RKO (cell line): ENCODE results near the gene ELOVL5.
A peak's percentile ranks its signal among the peaks of the same experiment; 100 is the strongest.

Experiments
- DNase-seq: peaks from one replicate; pipeline ENCODE4 v3.0.0-alpha.2; 2016; ENCODE audit warnings: low spot score

The ELOVL5 gene

GRCh38 chr6:53273370-53273769 is 75.4 kb downstream of the ELOVL5 start:
- DNase-seq: no peak

GRCh38 chr6:53269827-53270226 is 78.9 kb downstream of the ELOVL5 start:
- no peak for DNase-seq

- no peak for DNase-seq
These were observed 79.7 kb downstream of the ELOVL5 start for GRCh38 chr6:53268858-53269608.

- no peak for DNase-seq
These were observed 82.1 kb downstream of the ELOVL5 start for GRCh38 chr6:53266553-53267090.

GRCh38 chr6:53264915-53265607 is 83.7 kb downstream of the ELOVL5 start:
- no peak for DNase-seq

GRCh38 chr6:53264337-53264736 is 84.4 kb downstream of the ELOVL5 start:
- DNase-seq: no peak

GRCh38 chr6:53263917-53264316 is 84.8 kb downstream of the ELOVL5 start:
- no peak for DNase-seq

GRCh38 chr6:53259860-53260580 is 88.7 kb downstream of the ELOVL5 start:
- no peak for DNase-seq

GRCh38 chr6:53258774-53259155 is 90.0 kb downstream of the ELOVL5 start:
- DNase-seq: no peak

- DNase-seq: no peak
These were observed 90.5 kb downstream of the ELOVL5 start for GRCh38 chr6:53258076-53258773.

- DNase-seq: no peak
These were observed 91.2 kb downstream of the ELOVL5 start for GRCh38 chr6:53257533-53257932.

GRCh38 chr6:53257001-53257400 is 91.7 kb downstream of the ELOVL5 start:
- no peak for DNase-seq

GRCh38 chr6:53252177-53252692 is 96.5 kb downstream of the ELOVL5 start:
- DNase-seq: no peak

GRCh38 chr6:53251033-53251672 is 97.6 kb downstream of the ELOVL5 start:
- no peak for DNase-seq

GRCh38 chr6:53250176-53251032 is 98.3 kb downstream of the ELOVL5 start:
- peak; percentile 37 for DNase-seq

GRCh38 chr6:53246924-53247323 is 101.8 kb downstream of the ELOVL5 start:
- no peak for DNase-seq

- DNase-seq: no peak
These were observed 103.8 kb downstream of the ELOVL5 start for GRCh38 chr6:53244958-53245357.

GRCh38 chr6:53244399-53244931 is 104.3 kb downstream of the ELOVL5 start:
- DNase-seq: no peak

- no peak for DNase-seq
These were observed 106.8 kb downstream of the ELOVL5 start for GRCh38 chr6:53241938-53242337.

- DNase-seq: no peak
These were observed 108.0 kb downstream of the ELOVL5 start for GRCh38 chr6:53240761-53241160.
